Activated CD4-positive, alpha-beta T cell treated with anti-CD3 and anti-CD28 coated beads for 24 hours (primary cell): Measurements from ENCODE around the gene IL15.
"Not testable (repeated sequence)": the region's sequence is repeated elsewhere in the genome, so short reads cannot be mapped to it uniquely, and the experiment has no call there.

ENCODE experiments used
- DNase-seq, 2 donors: peaks; one replicate each; pipeline ENCODE4 v3.0.0-alpha.2; 2020; ENCODE audit warnings: low read depth in 2 of 2

Gene IL15

GRCh38 chr4:141646969-141647368 lies 10.6 kb downstream of the IL15 start:
- DNase-seq = no peak

- DNase-seq = no peak
Measured at GRCh38 chr4:141647966-141648365, 11.6 kb downstream of the IL15 start.

DNA sequence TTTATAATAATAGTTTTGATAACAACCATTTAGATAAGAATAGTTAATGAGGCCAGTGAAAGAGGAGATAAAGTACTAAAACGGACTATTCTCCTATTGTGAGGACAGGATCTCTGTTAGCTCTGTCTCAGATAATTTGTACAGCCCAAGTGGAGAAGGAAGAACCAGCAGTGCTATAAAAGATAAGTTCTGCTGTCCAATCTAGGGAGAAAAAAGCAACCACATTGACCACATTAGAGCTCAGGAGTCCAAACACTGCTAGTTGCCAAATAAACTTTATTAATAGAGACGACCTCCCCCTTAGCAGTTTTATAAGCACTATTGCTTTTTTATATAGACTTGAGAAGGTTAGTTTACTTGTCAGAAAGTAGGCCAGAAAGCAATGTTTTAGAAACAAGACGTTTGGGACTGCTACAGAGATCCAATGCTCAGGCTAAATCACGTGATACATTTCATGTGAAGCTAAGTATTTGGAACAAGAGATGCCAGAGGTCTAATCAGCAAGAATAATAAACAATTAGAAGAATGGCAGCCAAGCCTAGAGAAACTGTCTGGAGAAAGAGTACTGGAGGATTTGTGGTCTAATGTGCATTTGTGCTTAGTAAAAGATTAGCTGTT lies 15.9 kb downstream of the IL15 start:
- DNase-seq = no peak

- DNase-seq = no peak
Measured at GRCh38 chr4:141654098-141654497, 17.7 kb downstream of the IL15 start.

GRCh38 chr4:141656031-141656430 lies 19.6 kb downstream of the IL15 start:
- no peak for DNase-seq

- DNase-seq = no peak
Measured at GRCh38 chr4:141657550-141658250, 21.3 kb downstream of the IL15 start.

DNA sequence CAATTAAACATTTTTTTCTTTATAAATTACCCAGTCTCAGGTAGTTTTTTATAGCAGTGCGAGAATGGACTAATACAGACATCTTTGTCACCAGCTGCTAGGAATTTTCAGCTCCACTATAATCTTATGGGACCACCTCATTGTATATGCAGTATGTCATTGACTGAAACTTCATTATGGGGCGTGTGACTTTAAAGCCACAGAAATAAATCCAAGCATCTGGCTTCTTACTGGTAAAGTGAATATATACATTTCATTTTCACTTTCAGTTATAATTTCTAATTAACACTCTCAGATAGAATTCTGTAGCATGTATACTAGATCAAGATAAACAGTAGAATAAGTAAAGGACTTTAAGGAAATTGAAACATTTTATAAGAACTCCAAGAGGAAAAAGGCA lies 21.9 kb downstream of the IL15 start:
- DNase-seq = no peak

- DNase-seq = no peak
Measured at GRCh38 chr4:141659539-141659938, 23.2 kb downstream of the IL15 start.

DNA sequence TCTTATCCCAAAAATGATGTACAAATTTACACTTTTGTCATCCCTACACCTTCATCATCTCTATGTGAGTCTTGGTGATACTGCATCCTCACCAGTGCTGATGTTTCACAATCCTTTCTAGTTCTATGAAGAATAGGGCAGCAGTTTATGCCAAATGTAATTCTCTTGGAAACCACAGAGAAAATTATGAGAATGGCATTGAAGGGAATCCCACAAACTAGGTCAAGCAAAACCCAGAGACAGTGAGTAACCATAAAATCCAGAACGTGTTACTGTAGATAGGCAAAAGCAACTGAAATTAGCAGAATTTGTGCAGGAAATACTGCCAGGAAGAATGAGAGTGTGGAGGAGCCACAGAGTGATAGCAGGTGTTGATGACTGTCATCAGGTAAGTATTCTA lies 24.5 kb downstream of the IL15 start:
- no peak for DNase-seq

DNA sequence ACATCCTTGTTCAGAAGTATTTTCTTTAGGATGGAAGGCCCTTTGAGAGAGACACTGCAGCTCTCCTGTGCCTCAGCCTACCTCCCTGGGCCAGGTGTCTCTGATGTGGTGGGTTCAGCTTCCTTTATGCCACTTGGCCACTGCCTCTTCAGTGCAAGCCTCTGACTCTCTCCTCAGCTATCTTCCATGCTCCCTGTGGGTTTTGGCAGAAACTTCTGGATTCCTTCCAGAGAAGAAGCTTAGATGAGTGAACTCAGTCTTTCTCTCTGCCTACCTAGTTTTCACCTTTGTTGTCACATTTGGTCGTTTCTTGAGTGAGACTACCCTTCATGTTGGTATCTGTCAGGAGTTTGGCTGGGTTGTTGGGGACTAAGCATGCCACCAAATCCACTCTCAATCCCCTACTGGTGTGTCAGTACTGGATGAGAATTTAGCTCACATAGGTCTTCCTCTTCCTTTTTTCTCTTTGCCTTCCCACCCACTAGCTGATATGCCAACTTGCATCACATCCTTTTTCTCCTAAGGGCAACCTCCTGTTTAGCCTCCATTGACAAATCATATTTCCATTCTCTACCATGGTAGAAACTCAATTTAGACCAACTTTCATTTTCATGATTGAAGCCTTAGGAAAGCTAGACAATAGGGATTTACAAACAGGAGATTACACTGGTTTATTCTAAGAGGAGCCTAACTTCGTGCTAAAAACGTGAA lies 32.0 kb downstream of the IL15 start:
- no peak for DNase-seq

GRCh38 chr4:141669501-141669900 lies 33.1 kb downstream of the IL15 start:
- DNase-seq = no peak

DNA sequence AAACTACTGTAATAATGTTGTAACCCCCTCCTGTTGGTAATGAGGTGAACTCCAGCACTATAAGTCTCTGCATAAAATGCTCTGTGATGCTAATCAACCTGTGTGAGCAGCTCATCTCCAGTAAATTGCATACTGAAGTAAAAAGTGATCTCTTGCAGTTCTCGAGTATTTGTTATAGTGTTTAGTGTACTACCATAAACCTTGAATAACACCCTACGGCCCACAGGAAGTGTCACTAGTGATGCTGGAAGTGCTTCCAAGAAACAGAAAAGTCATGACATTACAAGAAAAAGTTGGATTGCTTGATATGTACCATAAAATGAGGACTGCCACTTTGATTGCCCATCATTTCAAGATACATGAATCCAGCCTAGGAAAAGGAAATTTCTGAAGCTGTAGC lies 39.0 kb downstream of the IL15 start:
- DNase-seq = no peak

- DNase-seq = no peak
Measured at GRCh38 chr4:141676087-141676670, 39.8 kb downstream of the IL15 start.

GRCh38 chr4:141680060-141680459 lies 43.7 kb downstream of the IL15 start:
- no peak for DNase-seq

DNA sequence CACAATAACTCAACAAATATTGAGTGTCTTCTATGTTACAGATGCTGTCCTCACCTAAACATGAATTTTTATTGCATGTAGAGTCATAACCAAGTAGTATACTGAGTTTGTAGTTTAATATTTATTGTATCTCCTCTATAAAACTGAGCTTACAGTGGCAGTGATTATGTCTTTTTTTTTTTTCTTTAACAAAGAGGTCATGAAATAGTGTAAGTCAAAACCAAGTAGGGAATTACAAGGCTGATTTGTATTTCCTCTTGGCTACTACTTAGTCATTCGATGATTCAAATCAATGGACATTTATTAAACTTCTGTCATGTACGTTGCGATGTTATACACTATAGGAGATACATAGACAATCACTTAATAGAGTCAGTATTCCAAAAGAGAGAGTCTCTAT lies 48.4 kb downstream of the IL15 start:
- no peak for DNase-seq

DNA sequence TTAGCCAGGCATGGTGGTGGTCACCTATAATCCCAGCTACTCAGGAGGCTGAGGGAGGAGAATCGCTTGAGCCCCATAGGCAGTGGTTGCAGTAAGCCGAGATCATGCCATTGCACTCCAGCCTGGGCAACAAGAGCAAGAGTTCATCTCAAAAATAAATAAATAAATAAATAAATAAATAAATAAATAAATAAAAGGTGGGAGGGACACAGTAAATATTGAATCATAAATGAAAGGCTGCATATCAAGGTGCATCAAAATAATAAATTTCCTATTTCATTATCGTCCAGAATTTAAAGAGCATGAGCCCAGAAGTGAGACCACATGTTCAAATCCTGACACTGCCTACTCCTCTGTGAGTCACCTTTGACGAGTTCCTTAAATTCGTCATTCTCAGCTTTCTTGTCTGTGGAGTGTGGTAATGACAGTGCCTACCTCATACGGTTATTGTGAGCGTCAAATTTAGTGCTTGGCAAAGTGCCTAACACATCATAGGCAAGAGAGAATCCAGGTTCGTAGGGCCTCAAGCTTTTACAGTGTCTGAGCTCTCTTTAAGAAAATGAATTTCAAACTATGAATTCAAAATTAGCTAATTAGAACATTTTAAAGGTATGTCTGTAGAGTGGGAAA lies 49.9 kb downstream of the IL15 start:
- DNase-seq = no peak

- DNase-seq = no peak
Measured at GRCh38 chr4:141686879-141687278, 50.5 kb downstream of the IL15 start.

DNA sequence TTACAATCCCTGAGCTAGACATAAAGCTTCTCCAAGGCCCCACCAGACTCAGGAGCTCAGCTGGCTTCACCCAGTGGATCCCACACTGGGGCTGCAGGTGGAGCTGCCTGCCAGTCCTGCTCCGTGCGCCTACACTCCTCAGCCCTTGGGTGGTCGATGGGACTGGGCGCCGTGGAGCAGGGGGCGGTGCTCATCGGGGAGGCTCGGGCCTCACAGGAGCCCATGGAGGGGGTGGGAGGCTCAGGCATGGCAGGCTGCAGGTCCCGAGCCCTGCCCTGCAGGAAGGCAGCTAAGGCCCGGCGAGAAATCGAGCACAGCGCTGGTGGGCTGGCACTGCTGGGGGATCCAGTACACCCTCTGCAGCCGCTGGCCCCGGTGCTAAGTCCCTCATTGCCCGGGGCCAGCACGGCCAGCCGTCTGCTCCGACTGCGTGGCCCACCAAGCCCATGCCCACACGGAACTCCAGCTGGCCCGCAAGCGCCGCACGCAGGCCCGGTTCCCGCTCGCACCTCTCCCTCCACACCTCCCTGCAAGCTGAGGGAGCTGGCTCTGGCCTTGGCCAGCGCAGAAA lies 53.4 kb downstream of the IL15 start:
- not testable (repeated sequence) for DNase-seq

DNA sequence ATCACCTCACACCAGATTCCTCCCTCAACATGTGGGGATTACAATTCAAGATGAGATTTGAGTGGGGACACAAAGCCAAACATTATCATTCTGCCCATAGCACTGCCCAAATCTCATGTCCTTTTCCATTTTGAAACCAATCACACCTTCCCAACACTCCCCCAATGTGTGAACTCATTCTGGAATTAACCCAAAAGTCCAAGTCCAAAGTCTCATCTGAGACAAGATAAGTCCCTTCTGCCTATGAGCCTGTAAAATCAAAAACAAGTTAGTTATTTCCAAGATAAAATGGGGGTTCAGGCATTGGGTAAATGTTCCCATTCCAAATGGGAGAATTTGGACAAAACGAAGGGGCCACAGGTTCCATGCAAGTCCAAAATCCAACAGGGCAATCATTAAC lies 54.9 kb downstream of the IL15 start:
- DNase-seq = not testable (repeated sequence)

DNA sequence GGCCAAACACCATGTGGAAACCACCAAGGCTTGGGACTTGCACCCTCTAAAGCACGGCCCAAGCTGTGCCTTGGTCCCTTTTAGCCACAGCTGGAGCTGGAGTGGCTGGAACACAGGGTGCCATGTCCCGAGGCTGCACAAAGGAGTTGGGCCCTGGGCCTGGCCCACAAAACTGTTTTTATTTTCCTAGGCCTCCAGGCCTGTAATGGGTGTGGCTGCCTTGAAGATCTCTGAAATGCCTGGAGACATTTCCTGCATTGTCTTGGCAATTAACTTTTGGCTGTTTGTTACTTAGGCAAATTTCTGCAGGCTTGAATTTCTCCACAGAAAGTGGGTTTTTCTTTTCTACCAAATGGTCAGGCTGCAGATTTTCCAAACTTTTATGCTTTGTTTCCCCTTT lies 55.7 kb downstream of the IL15 start:
- DNase-seq = no peak

- DNase-seq = no peak
Measured at GRCh38 chr4:141697116-141697515, 60.7 kb downstream of the IL15 start.
